H9 (cell line): ENCODE results near the gene MEF2A. TPM values are rescaled to one million over a fixed set of nuclear protein-coding genes. Genes with fewer than 3 reads are reported as not detected.

Source experiments
- DNase-seq: peaks from one replicate; pipeline ENCODE4 v3.0.0-alpha.2; 2017
- H2AFZ ChIP-seq: one replicate; pipeline ENCODE4 v1.6.1; 2013; ENCODE audit warnings: mild to moderate bottlenecking, low read length, control low read depth, moderate library complexity
- H2AK5ac ChIP-seq: 2 replicates; pipeline ENCODE4 v1.6.1; 2013; ENCODE audit warnings: low read length, control low read depth, mixed read lengths; ENCODE audit not compliant: insufficient read length
- H2BK120ac ChIP-seq: one replicate; pipeline ENCODE4 v1.6.1; 2013; ENCODE audit warnings: low read depth, mild to moderate bottlenecking, low read length, control low read depth, inconsistent platforms; ENCODE audit not compliant: poor library complexity, severe bottlenecking
- H2BK12ac ChIP-seq: 2 replicates; pipeline ENCODE4 v1.6.1; 2013; ENCODE audit warnings: low read length, control low read depth, mixed read lengths, low read depth; ENCODE audit not compliant: insufficient read length
- H2BK15ac ChIP-seq: 2 replicates; pipeline ENCODE4 v1.6.1; 2013; ENCODE audit warnings: low read depth, low read length, control low read depth
- H2BK20ac ChIP-seq: one replicate; pipeline ENCODE4 v1.6.1; 2013; ENCODE audit warnings: low read depth, mild to moderate bottlenecking, low read length, control low read depth, inconsistent platforms; ENCODE audit not compliant: poor library complexity, severe bottlenecking
- H2BK5ac ChIP-seq: 2 replicates; pipeline ENCODE4 v1.6.1; 2013; ENCODE audit warnings: low read length, control low read depth, mixed read lengths; ENCODE audit not compliant: insufficient read length
- H3K14ac ChIP-seq: 2 replicates; pipeline ENCODE4 v1.6.1; 2013; ENCODE audit warnings: low read length, control low read depth; ENCODE audit not compliant: insufficient read depth
- H3K18ac ChIP-seq: 2 replicates; pipeline ENCODE4 v1.6.1; 2013; ENCODE audit warnings: low read depth, mild to moderate bottlenecking, mixed read lengths, low read length, control low read depth; ENCODE audit not compliant: insufficient read length
- H3K23ac ChIP-seq: 2 replicates; pipeline ENCODE4 v1.6.1; 2013; ENCODE audit warnings: low read length, control low read depth, mixed read lengths, low read depth; ENCODE audit not compliant: insufficient read length
- H3K23me2 ChIP-seq: 2 replicates; pipeline ENCODE4 v1.6.1; 2013; ENCODE audit warnings: low read depth, mild to moderate bottlenecking, mixed read lengths, low read length, control low read depth; ENCODE audit not compliant: insufficient read length, poor library complexity, severe bottlenecking
- H3K27ac ChIP-seq: 2 replicates; pipeline ENCODE4 v1.5.1; 2013; ENCODE audit warnings: low read length, control low read depth, mixed read lengths, low read depth; ENCODE audit not compliant: insufficient read length
- H3K27me3 ChIP-seq: 2 replicates; pipeline ENCODE4 v1.6.1; 2013; ENCODE audit warnings: low read length, control low read depth, inconsistent platforms; ENCODE audit not compliant: insufficient read depth
- H3K4ac ChIP-seq: 2 replicates; pipeline ENCODE4 v1.6.1; 2013; ENCODE audit warnings: low read depth, mild to moderate bottlenecking, control low read depth, inconsistent platforms, low read length, moderate library complexity
- H3K4me1 ChIP-seq: 2 replicates; pipeline ENCODE4 v1.6.1; 2013; ENCODE audit warnings: low read length, control low read depth, inconsistent platforms; ENCODE audit not compliant: insufficient read depth
- H3K4me2 ChIP-seq: 2 replicates; pipeline ENCODE4 v1.6.1; 2013; ENCODE audit warnings: low read length, control low read depth, mixed read lengths; ENCODE audit not compliant: insufficient read length, insufficient read depth
- H3K56ac ChIP-seq: 2 replicates; pipeline ENCODE4 v1.6.1; 2013; ENCODE audit warnings: low read depth, mild to moderate bottlenecking, mixed read lengths, low read length, control low read depth; ENCODE audit not compliant: insufficient read length
- H3K79me1 ChIP-seq: 2 replicates; pipeline ENCODE4 v1.6.1; 2013; ENCODE audit warnings: low read depth, mild to moderate bottlenecking, moderate library complexity, low read length, control low read depth, inconsistent platforms; ENCODE audit not compliant: insufficient read depth, poor library complexity, severe bottlenecking
- H3K79me2 ChIP-seq: 2 replicates; pipeline ENCODE4 v1.6.1; 2013; ENCODE audit warnings: low read length, control low read depth, inconsistent platforms; ENCODE audit not compliant: insufficient read depth
- H3K9ac ChIP-seq: 2 replicates; pipeline ENCODE4 v1.6.1; 2013; ENCODE audit warnings: low read length, control low read depth, mixed read lengths; ENCODE audit not compliant: insufficient read length; ENCODE audit errors: extremely low read depth
- H3K9me3 ChIP-seq: one replicate; pipeline ENCODE4 v1.6.1; 2013; ENCODE audit warnings: low read depth, low read length, inconsistent platforms; ENCODE audit not compliant: control insufficient read depth
- H3T11ph ChIP-seq: one replicate; pipeline ENCODE4 v1.6.1; 2013; ENCODE audit warnings: mild to moderate bottlenecking, low read length, control low read depth, inconsistent platforms
- H4K20me1 ChIP-seq: one replicate; pipeline ENCODE4 v1.6.1; 2013; ENCODE audit not compliant: control insufficient read depth, insufficient read length, insufficient read depth
- H4K5ac ChIP-seq: 2 replicates; pipeline ENCODE4 v1.6.1; 2013; ENCODE audit warnings: low read depth, mild to moderate bottlenecking, mixed read lengths, low read length, control low read depth; ENCODE audit not compliant: insufficient read length
- H4K8ac ChIP-seq: replicated peaks from 2 replicates; pipeline ENCODE4 v1.6.1; 2013; ENCODE audit warnings: low read length, control low read depth, mixed read lengths, low read depth; ENCODE audit not compliant: insufficient read length
- H4K91ac ChIP-seq: 2 replicates; pipeline ENCODE4 v1.6.1; 2013; ENCODE audit warnings: low read depth, mild to moderate bottlenecking, moderate library complexity, mixed read lengths, low read length, control low read depth; ENCODE audit not compliant: insufficient read length
- H3K27ac Mint-ChIP-seq, 3 experiments: 2 replicates in 2 of 3; 3 replicates in 1 of 3; pipeline ENCODE4 v1.8.0; 2020 to 2021; ENCODE audit warnings: mixed read lengths in 3 of 3, mild to moderate bottlenecking in 1 of 3, moderate library complexity in 1 of 3
- H3K27me3 Mint-ChIP-seq: 2 replicates; pipeline ENCODE4 v1.8.0; 2021; ENCODE audit warnings: low read depth, mild to moderate bottlenecking, moderate library complexity, mixed read lengths
- H3K36me3 Mint-ChIP-seq, 3 experiments: 2 replicates in 2 of 3; 3 replicates in 1 of 3; pipeline ENCODE4 v1.8.0; 2020 to 2021; ENCODE audit warnings: low read depth in 3 of 3, mixed read lengths in 3 of 3; ENCODE audit not compliant: insufficient read depth in 1 of 3
- H3K4me1 Mint-ChIP-seq, 2 experiments: 2 replicates each; pipeline ENCODE4 v1.8.0; 2020; ENCODE audit warnings: mixed read lengths in 2 of 2
- H3K4me3 Mint-ChIP-seq, 2 experiments: 2 replicates in 1 of 2; 3 replicates in 1 of 2; pipeline ENCODE4 v1.8.0; 2020 to 2021; ENCODE audit warnings: mild to moderate bottlenecking in 2 of 2, mixed read lengths in 2 of 2, moderate library complexity in 1 of 2
- H3K9me3 Mint-ChIP-seq, 2 experiments: 2 replicates in 1 of 2; 3 replicates in 1 of 2; pipeline ENCODE4 v1.8.0; 2020; ENCODE audit warnings: mild to moderate bottlenecking in 2 of 2, mixed read lengths in 2 of 2, moderate library complexity in 1 of 2
- WGBS: extraction: QIAGEN DNeasy Blood & Tissue Kit; methylation state at CpG from one replicate; pipeline ENCODE4 v1.1.7; 2013; ENCODE audit warnings: missing lambda C conversion rate, low lambda C conversion rate, mixed read lengths; ENCODE audit not compliant: insufficient read length; ENCODE audit errors: extremely low coverage; 5-methylcytosine and 5-hydroxymethylcytosine counted together
- total RNA-seq: library from RNA; stranded (reverse); gene quantifications from 2 replicates; pipeline ENCODE4 v1.2.1, GENCODE V29; 2021
- TF ChIP-seq, protein P1 (sequence below): fragments of 200-600 bp; sonication (generic); conservative IDR thresholded peaks from 3 replicates; pipeline ENCODE4 v1.8.0; 2021; ENCODE audit warnings: antibody characterized with exemption, mild to moderate bottlenecking

MEF2A gene
- total RNA-seq, 1 experiment from 2014 or later, result 20.7 TPM

- H3K14ac ChIP-seq, result no peak overlapping the region
- no peaks in the 10 kb centered on the region for H3K9me3 ChIP-seq
- H3T11ph ChIP-seq, result no peak overlapping the region
- no peaks in the 10 kb centered on the region for H3K23me2 ChIP-seq
- no peak overlapping the region for H3K27ac ChIP-seq
- H4K5ac ChIP-seq, result no peak overlapping the region
- Mint-ChIP-seq H3K27ac (no peak overlapping the region), H3K36me3 (no peaks in the 10 kb centered on the region), H3K4me1 (no peaks in the 10 kb centered on the region), H3K9me3 (no peaks in the 10 kb centered on the region), H3K27me3 (no peaks in the 10 kb centered on the region), H3K4me3 (no peak overlapping the region)
- H3K56ac ChIP-seq, result no peak overlapping the region
- H2BK120ac ChIP-seq, result no peak overlapping the region
- no peak overlapping the region for H2BK15ac ChIP-seq
- H4K91ac ChIP-seq, result no peak overlapping the region
- no peak overlapping the region for H2BK12ac ChIP-seq
- no peak overlapping the region for H3K4ac ChIP-seq
- TF ChIP-seq, protein P1, sequence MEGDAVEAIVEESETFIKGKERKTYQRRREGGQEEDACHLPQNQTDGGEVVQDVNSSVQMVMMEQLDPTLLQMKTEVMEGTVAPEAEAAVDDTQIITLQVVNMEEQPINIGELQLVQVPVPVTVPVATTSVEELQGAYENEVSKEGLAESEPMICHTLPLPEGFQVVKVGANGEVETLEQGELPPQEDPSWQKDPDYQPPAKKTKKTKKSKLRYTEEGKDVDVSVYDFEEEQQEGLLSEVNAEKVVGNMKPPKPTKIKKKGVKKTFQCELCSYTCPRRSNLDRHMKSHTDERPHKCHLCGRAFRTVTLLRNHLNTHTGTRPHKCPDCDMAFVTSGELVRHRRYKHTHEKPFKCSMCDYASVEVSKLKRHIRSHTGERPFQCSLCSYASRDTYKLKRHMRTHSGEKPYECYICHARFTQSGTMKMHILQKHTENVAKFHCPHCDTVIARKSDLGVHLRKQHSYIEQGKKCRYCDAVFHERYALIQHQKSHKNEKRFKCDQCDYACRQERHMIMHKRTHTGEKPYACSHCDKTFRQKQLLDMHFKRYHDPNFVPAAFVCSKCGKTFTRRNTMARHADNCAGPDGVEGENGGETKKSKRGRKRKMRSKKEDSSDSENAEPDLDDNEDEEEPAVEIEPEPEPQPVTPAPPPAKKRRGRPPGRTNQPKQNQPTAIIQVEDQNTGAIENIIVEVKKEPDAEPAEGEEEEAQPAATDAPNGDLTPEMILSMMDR, result no peak
- H3K79me2 ChIP-seq, result no peaks in the 10 kb centered on the region
- no CpG with 5 or more reads among the region's 4 CpGs for WGBS
- no peaks in the 10 kb centered on the region for H3K27me3 ChIP-seq
- no peak for DNase-seq
- H2BK5ac ChIP-seq, result no peak overlapping the region
- no peak overlapping the region for H3K18ac ChIP-seq
- no peak overlapping the region for H2AK5ac ChIP-seq
- H3K79me1 ChIP-seq, result no peaks in the 10 kb centered on the region
- H3K4me1 ChIP-seq, result no peaks in the 10 kb centered on the region
- H3K9ac ChIP-seq, result no peak overlapping the region
- H2AFZ ChIP-seq, result no peak overlapping the region
- no peak overlapping the region for H3K4me2 ChIP-seq
- H4K8ac ChIP-seq, result no peak overlapping the region
- H2BK20ac ChIP-seq, result no peak overlapping the region
- H4K20me1 ChIP-seq, result no peaks in the 10 kb centered on the region
- H3K23ac ChIP-seq, result no peak overlapping the region
These were observed 43.5 kb upstream of the MEF2A start for GRCh38 chr15:99522288-99522687.
